ENCODE results near the gene GGT1.

DNA sequence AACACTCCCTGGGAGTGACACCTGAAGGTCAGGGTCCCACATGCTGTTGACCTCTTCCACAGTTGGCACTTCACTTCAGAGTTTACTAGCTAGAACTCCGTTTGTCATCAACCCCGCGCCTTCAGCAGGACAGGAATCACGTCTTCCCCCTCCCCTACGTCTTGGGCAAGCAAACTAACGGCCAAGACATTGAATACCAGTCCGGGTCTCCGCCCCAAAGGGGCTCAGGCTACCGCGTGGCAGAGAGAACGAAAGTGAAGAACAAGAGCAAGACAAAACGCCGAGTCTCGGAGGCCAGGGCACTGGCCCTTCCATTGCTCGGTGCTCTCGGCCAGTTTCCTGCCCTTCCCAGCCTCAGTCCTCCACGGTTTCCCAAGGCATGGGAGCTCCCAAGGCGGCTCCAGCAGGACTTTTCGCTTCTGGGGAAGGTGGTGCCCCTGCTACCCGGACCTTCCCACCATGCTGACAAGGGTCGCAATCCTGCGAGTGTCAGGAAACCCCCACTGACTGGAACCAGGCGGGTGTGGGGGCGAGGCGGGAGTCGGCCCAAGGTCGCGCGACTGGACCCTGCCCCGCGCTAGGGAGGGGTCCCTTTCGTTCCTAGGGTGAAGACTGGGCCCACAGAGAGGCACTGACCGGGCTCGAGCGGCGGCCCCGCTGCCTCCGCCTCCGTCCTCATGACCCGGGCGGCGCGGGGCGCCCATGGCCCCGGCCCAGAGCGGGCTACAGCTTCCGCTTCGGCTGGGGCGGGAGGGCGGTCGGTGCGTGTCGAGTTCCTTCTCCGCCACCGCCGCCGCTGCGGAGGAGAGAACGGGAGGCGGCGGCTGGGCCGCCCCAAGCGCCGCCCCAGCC lies 48.5 kb upstream of the GGT1 start, which contains the start of gene GUCD1:
- TF ChIP-seq, protein P1, sequence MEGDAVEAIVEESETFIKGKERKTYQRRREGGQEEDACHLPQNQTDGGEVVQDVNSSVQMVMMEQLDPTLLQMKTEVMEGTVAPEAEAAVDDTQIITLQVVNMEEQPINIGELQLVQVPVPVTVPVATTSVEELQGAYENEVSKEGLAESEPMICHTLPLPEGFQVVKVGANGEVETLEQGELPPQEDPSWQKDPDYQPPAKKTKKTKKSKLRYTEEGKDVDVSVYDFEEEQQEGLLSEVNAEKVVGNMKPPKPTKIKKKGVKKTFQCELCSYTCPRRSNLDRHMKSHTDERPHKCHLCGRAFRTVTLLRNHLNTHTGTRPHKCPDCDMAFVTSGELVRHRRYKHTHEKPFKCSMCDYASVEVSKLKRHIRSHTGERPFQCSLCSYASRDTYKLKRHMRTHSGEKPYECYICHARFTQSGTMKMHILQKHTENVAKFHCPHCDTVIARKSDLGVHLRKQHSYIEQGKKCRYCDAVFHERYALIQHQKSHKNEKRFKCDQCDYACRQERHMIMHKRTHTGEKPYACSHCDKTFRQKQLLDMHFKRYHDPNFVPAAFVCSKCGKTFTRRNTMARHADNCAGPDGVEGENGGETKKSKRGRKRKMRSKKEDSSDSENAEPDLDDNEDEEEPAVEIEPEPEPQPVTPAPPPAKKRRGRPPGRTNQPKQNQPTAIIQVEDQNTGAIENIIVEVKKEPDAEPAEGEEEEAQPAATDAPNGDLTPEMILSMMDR (IDR thresholded peaks at IDR 0.05) = no peak
- TF ChIP-seq POLR2A (IDR thresholded peaks at IDR 0.05) = peak in 2 of 4 donors; percentile 83 to 89
